Stimulated activated CD8-positive, alpha-beta memory T cell treated with anti-CD3 and anti-CD28 coated beads, Interleukin-7, amount 100 ng/mL, for 1 hour (primary cell): ENCODE results near the gene TSPAN4.

ENCODE experiments used
- DNase-seq, 2 donors: peaks; one replicate each; pipeline ENCODE4 v3.0.0-alpha.2; 2020; ENCODE audit warnings: low read depth in 2 of 2

The TSPAN4 gene

DNA sequence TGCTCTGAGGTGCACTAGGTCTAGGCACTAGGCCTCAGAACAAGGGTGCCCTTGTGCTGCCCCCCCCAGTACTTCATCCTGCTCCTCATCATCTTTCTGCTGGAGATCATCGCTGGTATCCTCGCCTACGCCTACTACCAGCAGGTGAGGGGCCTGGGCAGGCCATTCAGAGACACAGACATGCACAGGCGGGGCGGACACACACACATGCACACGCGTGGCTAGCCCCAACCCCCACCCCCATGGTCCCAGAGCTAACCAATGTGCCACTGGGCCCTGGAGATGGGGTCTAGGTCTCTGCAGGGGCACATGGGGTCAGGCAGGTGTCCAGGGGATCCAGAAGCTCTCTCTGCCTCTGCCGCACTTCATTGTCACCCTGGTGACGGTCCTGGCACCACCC, 6.0 kb upstream of the TSPAN4 start:
- DNase-seq, result no peak

DNA sequence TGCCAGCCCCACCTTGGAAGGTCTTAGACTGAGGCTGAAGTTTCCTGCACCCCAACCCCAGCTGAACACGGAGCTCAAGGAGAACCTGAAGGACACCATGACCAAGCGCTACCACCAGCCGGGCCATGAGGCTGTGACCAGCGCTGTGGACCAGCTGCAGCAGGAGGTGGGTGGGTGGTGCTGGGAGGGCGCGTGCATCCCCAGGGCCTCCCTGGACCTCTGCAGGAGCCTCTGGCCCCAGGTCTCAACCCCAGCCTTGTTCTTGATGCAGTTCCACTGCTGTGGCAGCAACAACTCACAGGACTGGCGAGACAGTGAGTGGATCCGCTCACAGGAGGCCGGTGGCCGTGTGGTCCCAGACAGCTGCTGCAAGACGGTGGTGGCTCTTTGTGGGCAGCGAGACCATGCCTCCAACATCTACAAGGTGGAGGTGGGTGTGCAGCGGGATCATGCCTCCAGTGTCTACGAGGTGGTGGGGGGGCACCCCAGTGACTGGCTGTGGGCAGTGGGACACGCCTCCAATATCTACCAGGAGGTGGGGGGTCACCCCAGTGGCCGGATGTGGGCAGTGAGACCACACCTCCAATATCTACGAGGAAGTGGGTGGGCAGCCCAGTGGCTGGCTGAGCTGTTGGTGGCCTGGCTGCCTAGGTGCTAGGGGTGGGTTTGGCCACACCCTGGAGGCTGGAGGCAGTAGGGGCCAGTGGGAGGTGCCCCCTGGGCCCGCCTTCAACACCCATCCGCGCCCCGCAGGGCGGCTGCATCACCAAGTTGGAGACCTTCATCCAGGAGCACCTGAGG, 5.3 kb upstream of the TSPAN4 start:
- no peak for DNase-seq

DNA sequence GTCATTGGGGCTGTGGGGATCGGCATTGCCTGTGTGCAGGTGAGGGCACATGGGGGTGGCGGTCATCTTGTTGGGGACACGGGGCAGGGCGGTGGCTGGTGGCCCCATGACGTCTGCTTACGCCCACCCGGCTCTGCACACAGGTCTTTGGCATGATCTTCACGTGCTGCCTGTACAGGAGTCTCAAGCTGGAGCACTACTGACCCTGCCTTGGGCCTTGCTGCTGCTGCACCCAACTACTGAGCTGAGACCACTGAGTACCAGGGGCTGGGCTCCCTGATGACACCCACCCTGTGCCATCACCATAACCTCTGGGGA, 4.7 kb upstream of the TSPAN4 start:
- no peak for DNase-seq

DNA sequence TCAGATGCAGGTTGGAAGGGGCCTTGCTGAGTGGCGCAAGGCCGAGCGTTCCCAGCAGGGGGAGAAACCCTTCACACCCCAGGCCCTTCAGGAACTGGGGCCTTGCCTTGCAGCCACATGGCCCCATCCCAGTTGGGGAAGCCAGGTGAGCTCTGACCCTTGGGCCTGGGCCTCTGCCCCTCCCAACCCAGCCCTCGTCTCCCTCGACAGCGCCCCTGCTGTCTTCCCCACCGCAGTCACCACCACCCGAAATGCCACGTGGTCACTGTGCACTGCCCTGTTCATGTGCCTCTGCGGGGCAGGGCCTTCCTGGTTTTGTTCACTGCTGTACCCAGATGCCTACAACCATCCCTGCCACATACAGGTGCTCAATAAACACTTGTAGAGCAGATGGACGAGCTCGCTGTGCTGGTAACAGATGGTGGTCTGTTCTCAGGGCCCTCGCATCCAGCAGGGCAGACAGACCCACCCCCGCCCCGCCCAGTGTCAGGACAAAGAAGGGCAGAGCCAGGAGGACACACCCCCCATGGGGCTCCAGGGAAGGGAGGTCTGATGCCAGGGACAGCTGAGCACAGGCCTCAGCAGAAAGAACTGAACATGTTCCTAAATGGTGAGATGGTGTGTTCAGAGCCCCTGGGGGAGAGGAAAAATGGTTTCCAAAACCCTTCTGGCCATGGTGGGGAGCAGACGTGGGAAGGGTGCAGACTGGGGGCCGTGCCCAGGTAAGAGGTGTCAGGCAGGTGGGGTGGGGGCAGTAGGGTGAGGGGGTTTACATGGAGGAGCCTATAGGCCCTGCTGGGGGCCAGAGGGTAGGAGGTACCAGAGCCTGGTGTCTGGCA, 4.0 kb upstream of the TSPAN4 start:
- no peak for DNase-seq

DNA sequence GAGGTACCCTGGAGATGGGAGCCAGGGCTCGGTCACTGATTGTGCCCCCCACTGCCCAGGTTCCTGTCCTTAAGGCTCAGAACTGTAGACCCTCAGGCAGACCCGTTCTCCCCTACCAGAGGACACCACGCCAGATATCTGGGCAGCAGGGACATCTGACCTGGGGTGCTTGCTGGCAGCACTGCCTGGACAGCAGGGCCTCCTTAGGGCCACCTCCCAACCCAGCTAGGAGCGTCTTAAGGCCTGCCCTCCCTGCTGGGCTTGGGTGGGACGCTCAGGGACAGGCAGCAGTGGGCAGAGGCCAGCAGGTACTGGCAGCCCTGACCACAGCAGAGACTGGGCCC, 3.4 kb upstream of the TSPAN4 start:
- no peak for DNase-seq

DNA sequence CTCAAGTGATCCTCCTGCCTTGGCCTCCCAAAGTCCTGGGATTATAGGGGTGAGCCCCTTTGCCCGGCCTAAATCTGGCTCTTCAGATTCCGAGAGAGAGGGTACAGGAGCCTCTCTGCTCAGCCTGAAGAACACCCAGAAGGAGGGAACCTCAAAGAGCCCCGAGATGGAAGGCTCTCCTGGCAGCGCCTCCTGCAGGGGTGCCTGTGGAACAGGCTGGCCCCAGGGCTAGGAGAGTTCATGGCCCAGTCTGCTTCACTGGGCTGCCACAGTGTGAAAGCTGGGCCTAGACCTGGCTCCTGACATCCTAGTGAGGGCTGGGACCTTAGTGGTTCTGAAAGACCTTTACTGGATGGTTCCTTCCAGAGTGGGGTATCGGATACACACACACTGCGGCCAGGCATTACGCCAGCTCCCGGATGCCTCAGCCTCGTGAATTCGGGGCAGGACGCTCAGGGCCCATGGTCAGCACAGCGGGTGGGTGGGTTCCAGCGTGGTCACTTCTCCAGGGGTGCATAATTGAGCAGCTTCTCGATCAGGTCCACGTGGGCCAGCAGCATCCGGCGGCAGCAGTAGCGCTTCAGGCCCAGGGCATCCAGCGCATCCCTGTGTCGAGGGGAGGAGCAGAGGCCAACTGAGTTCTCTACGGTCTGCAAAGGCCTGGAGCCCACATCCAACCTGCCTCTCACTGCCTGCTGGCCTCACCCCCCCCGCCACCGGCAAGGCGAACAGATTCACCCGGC, 2.6 kb upstream of the TSPAN4 start:
- DNase-seq, result no peak

DNA sequence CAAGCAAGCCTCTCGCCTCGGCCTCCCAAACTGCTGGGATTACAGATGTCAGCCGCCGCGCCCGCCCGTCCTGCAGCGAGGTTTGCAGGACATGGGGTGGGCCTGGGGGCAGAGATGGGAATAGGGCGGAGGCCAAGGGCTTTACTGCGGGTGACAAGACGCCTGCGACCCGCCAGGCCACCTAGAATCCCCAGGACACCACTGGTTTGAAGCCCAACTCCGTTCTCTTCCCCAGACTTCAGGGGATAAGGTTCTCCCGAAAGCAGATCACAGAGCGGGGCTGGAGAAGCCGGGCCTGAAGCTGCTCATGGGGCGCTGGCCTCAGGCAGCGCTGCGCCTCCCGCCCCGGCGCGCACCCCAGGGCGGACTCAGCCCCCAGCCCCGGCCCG, 677 bp upstream of the TSPAN4 start:
- DNase-seq, result no peak

DNA sequence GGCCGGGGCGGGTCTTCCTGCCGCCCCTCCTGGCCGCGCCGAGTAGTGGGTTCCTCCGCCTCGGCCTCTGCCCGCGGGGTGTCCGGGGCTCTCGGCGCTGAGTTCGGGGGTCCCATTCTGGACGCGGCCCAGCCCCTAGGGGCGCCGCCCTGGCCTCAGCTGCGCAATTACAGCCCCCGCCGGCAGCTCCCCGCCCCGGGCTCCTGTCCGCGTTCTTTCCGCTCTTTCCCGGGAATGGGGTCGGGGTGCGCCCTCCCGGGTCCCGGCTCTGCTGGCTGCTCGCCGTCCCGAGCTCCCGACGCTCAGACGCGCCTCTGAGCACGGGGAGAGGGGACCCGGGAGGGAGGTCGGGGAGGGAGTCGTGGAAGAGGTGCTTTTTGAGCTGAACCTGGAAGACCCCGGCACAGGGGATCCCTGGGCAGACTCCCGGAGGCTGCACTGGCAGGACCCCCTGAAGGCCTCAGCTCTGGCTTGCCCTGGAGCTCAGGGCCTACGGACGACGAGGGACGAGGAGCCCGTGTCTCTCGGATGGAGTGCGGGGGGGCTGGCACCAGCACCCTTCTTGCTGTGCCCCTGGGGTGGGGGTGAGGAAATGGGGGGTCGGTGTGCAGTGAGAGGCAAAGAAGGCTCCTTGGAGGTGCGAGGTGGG, 558 bp downstream of the TSPAN4 start:
- no peak for DNase-seq

DNA sequence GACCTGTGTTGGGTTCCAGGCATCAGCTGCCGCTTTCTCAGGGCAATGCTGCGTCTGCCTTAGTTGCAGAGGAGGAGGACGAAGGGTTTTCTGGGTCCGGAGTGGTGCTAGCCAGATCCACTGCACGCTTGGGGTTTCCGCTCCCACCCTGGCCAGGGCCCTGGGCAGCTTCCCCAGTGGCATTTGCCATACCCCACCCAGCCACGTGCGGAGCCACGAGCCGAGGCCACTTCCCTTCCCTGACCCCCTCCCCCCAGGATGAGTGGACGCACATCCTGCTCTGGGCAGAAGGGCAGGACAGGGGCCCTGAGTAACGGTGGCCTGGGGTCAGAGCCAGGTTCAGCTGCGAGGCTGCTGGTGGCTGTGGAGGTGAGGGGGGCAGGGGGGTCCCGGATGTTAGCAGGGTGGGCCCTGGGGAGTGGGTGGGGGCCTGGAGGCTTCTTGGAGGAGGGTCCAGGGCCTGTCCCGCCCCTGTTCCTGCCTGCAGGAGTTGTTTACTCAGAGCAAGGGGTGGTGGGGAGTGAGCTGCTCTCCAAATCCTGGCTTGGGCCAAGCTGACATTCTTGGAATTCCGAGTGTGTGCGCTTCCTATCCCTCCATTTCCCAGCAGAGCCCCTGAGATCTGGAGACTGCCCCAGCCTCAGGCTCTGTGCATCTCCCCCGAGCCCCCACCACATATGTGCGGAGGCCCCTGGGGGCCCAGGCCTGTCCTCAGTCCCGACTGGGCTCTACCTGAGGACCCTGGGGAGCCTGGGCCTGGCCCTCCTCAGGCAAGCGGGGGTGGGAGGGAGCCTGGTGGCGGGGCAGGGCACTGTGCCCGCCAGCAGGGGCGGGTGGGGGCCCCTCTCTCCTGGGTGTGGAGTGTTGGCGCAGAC, 1.4 kb downstream of the TSPAN4 start:
- DNase-seq, result no peak

DNA sequence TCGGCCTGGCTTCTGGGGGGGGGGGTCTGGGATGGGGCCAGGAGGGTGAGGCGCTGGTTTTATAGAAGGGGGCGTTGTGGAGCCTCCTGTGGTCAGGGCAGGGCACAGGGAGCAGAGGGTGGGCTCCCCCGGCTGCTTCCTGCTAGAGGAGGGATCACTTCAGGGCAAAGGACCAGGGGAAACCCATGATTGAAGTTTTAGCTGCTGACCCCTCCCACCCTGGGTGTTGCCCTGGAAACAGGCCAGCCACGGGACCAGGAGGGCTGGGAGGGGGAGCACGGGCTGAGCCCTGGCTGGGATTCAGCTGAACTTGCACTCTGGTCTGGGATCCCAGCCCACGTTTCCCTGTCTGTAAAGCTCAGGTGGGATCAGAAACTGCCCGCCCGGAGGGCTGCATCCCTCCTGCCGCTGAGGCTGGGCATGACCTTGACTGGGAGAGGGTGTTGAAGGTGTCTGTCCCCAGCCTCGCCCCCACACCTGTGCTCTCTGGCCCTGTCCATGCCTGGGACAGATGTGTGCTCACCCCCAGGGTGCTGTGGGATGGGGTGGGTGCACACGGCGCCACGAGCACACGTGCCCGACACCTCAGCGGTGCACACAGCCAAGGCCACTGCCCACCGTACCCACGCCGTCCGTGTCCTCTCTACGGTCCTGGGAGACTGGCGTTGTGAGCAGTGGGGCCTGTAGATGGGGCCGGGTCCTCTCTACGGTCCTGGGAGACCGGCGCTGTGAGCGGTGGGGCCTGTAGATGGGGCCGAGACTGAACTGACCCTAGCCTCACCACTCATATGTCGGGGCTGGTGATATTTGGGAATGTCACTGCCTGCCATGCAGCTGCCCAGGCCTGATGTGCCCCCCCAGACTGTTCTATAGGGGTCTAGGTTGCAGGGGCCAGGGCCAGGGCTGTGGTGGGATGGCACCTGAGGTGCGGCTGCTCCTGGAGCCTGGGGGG, 2.3 kb downstream of the TSPAN4 start:
- no peak for DNase-seq

DNA sequence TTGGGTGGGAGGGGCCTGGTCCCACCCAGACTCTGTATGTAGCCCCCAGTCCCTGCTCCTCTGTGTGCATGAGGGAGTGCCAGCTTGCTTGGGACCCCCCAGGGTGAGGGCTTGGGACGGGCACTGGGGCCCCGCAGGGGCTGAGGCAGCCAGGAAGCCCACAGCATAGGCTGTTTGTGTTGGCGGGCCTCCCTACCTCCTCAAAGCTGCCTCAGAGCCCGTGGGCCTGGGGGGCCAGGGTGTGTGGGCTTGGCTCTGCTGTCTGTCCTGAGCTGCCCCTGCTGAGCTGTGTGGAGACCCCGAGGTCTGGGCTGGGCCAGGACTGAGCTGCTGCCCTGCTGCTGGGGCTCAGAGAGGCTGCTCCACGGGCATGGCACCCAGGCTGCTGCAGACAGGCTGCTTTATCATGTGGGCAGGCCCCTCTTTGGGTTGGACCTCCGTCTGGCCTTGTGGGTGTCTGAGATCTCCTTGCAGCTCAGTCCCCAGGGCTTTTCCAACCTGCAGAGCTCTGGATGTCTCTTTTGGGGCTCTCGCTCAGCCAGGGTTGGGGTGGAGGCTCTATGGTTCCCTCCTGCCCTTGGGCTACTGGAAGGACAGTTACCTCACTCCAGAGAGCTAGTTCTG, 3.3 kb downstream of the TSPAN4 start:
- DNase-seq, result no peak

DNA sequence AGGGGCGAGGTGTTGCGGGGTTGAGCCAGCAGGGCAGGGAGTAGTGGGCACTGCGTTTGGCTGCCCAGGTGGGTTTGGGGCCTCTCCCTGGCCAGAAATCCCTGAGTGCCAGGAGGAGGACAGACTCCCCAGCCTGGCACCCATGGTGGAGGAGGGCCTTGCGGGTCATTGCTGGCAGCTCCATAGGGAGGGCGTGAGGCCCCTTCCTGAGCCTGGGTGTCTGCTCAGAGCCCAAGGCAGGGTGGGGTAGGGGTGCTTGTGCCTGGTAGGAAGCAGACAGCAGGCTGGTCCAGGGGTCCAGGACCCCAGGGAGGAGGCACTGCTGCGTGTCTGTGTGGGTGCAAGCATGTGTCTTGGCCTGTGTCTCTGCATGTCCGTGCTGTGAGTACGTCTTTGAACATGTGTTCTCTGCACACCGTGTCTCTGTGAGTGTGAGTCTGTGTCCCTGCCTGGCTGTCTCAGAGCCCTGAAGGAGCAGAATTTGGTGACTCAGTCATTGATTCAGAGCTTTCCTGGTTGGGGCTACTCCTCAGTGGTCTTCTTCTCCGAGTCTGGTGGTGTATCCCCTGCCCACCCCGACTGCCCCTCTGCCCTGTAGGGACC, 3.9 kb downstream of the TSPAN4 start:
- no peak for DNase-seq

DNA sequence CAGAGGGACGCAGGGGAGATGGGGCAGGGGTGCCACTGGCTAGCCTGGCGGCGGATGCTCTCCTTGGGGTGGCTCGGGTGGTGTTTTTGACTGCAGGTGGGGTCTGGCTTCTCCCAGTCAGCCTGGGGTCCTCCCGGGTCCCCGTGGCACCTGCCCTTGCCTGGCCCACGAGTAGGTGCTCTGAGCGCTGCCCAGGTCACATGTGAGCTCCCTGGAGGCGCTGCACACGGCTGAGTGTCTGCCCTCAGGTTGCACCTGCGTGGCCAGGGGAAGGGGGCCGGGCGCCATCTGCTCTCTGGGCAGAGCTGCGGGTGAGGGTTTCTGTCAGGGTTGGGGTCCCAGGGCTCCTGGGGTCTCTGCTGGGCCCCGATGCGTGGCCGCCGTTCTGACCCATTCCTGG, 5.2 kb downstream of the TSPAN4 start:
- DNase-seq, result no peak

DNA sequence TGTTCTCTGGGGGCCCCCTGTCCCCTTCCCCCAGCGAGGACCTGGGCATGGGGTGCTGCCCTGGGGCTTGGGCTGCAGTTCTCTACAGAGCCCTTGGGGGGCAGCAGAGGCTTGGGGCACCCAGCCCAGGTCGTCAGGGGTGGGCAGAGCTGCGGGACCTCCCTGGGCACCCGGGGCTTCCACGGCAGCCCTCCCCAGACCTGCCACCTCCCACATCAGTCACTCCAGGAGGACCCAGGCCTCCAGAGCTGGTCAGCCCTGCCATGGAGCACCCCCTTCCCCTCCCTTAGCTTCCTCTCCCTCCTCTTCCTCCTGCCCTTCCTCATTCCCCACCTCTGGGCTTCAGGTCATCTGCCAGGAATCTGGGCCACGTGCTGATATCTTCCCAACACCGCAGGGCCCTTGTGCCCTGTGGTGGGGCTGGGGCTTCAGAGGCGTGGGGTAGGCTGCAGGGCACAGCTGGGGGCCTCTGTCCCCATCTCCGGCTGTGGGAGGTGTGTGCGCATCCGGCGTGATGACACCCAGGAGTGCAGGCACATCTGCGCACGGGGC, 5.8 kb downstream of the TSPAN4 start:
- DNase-seq, result peak; percentile 44 to 48

DNA sequence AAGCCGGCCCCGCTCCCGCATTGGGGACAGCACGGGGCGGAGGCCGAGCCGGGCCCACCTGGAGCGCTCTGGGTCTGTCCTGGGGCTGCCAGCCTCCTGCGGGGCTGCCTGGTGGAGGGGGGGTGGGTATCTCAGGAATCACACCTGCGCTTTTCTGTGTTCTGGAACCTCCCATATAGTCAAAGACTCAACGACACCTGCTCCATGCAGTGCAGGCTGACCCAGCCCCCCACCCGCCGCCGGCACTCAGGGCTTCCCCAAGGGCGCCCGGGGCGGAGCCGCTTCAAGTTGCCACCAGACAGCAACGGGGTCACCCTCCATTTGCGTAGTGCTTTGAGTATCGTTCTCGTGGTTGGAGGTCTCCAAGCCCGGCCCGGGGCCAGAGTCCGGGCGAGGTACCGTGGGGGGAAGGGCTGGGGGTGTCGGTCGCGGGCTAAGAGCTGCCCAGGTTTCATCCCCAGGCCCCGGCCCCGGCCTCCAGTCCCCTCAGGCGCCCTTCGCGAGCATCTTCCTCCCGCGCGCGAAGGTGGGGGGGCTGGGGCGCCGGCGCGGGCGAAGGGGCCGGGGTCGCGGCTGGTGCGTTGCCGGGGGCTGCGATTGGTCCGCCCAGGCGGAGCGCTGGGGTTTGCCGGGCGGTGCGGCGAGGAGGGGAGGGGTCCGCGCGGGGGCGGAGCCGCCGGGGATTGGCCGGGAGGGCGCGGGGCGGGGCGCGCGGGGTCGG, 6.6 kb downstream of the TSPAN4 start:
- no peak for DNase-seq

DNA sequence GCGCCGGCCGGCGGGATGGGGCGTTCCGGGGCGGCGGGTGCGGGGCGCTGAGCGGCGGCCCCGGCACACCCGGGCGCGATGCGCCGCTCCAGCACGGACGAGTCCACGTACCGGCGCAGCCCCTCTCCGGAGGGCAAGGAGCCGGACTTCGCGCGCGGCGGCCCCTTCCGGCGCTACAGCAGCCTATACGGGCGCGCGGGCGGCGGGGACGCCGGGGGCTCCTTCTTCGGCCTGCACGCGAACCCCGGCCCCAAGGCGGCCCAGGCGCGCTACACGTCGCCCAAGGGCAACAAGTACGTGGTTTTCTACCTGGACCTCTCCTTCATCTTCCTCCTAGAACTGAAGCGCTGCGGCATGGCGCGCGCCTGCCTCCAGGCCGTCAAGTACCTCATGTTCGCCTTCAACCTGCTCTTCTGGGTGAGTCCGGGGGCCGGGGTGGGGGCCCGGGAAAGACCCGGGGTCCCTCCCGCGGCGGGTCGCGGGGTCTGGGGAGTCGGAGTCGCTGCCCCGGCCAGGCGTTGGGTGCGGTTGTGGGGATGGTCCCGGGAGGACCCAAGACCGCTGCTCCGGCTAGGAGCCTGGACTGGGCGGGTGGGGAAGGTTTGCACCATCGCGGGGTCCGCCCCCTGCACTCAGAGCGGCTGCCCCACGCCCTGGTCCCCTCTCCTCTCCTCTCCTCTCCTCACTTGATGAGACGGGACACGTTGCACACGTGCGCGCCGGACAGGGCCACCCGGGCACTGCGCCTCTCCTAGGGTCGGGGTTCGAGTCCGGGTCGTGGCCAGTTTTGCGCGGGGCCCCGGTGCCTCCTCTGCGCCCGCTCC, 7.5 kb downstream of the TSPAN4 start:
- no peak for DNase-seq
